GM18511 (cell line): ENCODE measurements around the gene RAB17.

Source experiments
- ATAC-seq: cut with Tn5 transposase; IDR thresholded peaks from one replicate; pipeline ENCODE4 v1.9.1; 2021; ENCODE audit warnings: mild to moderate bottlenecking, moderate library complexity; ENCODE audit not compliant: unreplicated experiment

The RAB17 gene, protein sequence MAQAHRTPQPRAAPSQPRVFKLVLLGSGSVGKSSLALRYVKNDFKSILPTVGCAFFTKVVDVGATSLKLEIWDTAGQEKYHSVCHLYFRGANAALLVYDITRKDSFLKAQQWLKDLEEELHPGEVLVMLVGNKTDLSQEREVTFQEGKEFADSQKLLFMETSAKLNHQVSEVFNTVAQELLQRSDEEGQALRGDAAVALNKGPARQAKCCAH

DNA sequence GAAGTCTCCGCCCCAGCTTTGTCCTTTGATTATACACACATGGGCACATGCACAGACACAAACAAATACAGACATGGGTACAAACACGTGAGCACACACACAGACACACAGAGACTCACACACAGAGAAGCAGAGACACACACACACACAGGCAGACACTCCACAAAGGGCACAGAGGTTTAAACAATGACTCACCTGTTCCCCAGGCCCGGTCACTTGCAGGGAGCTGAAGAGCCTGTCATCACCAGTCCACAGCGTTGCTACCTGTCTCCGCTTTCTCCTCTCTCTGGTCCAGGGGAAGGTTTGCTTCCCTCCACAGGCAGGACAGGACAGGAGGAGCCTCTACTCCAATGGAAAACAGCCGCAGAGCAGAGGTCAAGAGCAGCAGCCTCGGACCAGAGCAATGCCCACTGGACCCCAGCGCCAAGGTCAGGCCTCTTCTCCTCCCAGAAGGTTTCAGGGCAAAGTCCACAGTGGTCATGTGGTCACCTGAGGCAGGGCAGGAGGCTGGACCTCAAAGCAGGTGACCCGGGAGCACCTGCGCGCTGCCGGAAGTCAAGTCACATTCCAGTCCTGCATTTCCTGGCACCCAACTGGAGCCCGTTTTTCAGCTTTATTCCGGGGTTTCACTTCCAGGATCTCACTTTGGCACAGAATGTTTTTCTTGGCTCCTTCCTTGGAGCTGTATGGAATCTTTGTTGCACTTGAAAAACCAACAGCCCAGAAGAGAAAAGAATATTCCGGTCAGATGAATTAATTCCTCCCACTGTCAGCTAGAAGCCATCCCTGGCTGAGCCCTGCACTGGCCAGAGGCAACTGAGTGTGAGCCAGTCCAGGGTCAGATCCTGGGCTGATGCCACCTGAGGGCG is at the start of gene RAB17:
RAB17 (minus strand) TSS at position 463 of the 869 bp plus-strand sequence. CDS start 4,580 bp downstream, outside the sequence.
- no peak for ATAC-seq

DNA sequence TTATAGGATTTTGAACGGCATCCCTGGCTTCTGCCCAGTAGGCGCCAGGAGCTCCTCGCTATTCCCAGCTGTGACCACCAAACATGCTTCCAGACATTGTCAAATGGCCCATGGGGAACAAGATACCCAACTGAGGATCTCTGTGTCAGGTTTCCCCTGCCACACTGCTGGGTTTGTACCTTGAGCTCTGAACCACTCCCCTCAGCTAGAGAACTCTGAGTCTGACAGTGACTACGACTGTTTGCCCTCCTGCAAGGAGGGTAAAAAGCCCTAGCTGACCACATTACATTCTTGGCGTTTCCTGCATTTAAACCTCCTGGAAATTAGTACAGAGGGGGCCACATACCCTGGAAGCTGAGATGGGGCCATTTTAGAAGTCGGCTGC is 49.3 kb upstream of the RAB17 start:
- no peak for ATAC-seq

DNA sequence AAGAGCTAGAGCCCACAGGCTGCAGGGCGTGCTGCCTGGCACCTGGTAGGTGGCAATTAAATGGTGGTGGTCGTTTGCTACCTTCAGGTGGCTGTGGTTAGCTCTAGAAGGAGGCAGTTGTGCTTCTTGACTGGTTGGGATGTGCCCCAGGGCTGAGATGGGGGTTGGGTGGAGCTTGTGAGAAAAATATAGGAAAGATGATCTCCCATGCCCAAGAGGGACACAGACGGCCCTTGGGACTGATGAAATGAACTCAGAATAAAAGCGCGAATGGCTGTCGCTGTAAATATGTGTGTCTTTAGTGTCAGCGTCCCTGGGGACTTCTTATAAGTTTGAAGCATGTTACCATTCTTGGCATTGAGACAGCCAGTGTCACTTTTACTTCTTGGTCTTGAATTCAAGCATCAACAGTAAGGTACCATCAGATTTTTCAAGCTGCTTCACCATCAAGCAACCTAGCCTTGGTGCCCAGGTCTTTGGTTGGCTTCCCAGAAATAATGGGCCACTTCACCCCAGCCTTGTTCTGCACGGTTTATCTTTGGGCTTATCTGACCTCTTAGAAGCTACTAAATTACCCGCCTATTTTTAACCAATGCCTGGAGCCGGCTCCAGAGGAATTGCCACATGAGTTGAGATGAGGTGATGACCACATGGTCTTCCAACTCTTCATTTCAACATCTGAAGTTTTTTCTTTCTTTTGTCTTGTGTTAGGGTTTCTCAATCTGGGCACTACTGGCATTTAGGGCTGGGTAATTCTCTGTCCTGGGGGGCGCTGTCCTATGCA is 48.7 kb upstream of the RAB17 start:
- no peak for ATAC-seq

DNA sequence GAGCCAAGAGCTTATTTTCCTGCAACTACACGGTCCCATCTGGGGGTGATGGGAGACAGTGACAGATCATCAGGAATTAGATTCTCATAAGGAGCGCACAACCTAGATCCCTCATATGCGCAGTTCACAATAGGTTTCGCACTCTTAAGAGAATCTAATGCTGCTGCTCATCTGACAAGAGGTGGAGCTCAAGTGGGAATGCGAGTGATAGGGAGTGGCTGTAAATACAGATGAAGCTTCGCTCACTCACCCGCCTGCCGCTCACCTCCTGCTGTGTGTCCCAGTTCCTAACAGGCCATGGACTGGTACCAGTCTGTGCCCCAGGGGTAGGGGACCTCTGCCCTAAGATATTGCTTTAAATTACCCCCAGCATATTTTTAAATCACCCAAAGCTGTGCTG is 47.6 kb upstream of the RAB17 start:
- no peak for ATAC-seq

DNA sequence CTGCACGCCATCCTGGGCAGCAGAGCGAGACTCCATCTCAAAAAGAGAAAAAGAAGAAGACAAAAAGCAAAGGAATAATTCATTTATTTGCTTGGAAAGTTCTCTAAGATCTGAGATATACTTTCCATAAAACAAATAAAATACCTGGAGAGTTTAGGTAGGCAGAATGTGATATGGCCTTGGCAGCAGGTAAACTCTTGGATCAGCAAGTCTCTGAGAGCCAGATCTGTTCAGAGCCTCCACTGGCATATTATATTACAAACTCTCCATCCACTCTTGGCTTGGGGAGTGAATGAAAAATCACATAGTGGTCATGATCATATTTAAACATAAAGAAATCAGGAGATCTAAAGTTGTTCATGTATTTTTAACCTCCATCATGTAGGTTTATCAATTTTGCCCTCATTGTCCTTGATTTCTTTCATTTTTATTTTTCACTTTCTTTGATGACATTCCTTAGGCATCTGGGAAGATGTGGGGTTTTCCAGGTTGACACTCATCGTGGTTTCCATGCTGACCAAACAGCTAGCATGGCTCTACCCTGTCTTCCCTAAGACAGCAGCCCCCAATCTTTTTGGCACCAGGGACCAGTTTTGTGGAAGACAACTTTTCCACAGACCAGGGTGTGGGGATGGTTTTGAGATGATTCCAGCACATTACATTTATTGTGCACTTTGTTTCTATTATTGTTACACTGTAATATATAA is 47.0 kb upstream of the RAB17 start:
- ATAC-seq = no peak

DNA sequence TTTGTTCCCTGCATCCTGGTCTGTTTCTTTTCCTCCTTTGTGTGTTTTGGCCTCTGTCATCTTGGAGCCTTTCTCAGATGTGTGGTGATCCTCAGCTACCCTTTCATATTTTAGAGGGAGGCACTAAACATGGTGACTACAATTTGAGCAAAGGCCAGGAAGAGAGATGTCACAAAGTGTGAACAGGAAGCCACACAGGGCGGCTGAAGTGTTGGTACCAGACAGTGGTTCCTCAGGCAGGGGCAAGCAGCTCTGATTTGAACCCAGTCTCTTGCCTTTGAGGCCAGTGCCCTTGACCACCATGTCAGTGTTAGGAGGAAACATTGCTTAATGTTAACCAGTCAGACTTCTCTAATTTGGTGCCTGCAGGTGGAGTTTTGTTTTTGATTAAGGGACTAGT is 46.0 kb upstream of the RAB17 start:
- ATAC-seq = no peak

DNA sequence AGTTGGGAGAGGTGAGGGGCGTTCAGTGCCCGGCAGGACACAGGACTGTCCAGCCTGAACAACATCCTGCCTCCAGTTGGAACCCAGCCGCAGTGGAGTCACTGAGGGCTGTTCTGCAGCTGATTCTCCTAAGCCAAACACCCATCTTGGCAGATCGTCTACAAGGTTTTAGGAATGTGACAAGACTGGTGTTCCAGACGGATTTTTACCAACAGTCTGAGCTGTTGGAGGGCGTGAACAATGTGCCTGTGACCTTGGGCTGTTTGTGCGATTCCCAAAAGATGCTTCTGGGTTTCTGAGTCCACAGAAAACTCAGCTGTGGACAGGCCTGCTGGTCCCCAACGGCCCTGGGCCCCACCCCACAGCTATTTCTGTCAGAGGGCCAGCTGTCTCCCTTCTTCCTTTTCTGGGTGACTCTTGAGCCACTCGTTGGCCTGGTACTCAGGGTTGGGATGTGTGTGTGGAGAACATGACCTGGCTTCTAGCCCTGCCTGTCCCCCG is 42.6 kb upstream of the RAB17 start:
- no peak for ATAC-seq

DNA sequence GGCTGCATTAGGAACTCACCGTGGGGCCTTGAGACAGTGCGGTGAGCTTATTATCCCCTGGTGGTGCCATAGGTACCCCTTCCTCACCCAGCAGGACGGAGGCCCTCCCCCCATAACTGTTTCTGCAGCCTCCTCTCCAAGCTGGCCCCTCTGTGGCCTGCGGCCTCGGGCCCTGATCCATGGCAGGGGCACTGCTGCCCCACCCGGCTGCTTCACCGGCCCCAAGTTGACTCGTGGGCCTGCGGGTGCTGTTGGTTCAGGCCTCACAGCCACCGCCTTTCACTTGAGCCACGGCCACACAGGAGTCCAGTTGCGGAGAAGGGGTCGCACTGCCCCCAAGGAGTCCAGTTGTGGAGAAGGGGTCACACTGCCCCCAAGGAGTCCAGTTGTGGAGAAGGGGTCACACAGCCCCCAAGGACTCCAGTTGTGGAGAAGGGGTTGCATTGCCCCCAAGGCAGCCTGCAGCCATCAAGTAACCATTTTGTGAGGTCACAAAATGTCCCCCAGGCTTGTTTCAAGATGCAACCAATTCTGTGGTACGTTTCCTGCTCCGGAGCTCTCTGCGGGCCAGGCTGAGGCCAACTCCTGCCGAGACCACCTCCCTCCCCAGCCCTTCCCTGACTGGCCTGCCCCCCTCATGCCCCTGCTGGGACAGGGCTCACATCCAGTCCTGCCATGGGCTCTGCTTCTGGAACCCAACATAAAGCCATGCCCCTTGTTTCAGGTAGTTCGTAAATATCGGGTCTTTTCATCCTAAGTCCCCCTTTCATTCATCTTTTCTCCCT is 41.5 kb upstream of the RAB17 start:
- ATAC-seq = no peak

DNA sequence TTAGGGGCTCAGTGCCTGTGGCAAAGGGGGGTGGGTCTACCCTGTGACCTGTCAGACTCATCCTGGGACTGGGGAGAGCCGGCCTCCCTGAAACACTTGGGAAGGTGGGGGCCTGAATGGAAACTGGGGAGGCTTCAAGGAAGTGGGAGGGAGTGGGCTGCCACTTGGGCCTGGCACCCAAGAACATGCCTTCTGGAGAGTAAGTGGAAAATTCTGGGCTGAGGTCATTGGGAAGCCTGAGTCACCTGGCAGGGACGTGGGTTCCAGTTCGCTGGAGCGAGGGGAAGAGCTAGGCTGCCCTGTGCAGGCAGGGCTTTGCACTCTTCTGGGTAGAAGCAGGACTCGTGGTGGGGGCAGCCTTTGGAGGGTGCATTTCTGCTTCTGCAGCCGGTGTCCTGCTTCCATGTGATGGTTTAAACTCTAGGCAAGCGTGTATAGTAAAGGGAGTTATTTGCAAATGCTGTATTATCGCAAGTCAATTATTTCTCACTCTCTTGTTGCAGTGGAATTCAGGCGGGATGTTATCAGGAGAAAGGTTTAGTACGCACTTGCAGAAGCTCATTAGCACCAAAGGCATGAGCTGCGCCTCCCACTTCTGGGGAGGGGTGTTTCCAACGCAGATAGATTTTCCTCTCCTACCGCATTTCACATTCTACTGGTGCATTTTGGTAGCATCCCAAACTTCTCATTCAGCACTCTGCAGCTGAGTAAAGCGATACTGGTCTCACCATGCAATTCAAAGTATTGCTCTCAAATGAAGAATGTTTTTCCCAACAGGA is 40.7 kb upstream of the RAB17 start:
- no peak for ATAC-seq

DNA sequence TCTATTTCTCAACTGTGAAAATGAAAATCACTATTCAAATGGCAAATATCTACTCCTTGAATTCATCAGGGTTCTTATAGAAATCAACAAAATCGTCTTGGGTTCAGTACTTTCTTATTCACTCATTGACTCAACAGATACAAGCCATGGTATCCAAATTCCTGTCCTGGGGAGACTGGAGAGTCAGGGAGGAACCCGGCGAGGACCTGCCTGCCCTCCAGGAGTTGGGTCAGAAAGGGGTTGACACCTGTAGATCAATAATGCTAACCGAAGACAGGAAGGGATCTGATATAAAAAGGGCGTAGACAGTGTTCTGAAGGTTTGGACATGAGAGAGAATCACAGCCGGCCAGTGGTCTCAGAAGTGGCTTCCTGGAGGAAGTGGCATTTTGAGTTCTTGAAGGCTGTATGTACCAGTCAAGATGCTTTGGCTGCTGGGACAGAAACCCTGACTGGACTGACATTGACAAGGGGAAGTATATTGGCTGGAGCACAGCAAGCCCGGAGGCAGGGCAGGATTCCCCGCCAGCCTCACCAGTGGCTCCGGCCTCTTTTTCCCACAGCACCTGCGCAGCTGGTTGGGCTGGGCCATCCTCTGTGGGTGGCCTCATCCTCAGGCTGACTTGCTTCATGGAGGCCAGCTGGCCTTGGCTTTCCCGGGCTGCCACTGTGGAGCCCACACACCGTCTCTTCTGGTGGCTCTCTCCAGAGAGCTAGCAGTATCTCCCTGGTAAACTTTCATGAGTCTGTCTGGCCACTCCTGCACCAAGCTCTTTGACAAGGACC is 39.9 kb upstream of the RAB17 start:
- ATAC-seq = no peak

DNA sequence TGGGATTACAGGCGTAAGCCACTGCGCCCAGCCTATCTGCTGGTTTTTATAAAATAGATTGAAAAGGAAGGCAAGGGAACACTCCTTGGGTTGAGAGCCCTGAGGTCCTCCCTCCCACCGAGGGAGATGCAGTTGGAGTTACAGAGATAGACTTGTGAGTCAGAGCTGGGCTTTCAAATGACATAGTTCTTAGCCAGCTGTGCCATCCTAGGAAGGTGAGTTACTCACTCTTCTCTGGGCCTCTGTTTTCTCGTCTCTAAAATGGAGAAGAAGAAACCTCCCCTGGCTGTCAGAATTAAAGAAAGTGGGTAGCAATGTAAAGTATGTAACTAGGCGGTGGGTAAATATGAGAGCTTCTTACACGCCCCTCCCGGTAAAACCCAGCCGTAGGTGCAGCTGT is 39.2 kb upstream of the RAB17 start:
- ATAC-seq = no peak

DNA sequence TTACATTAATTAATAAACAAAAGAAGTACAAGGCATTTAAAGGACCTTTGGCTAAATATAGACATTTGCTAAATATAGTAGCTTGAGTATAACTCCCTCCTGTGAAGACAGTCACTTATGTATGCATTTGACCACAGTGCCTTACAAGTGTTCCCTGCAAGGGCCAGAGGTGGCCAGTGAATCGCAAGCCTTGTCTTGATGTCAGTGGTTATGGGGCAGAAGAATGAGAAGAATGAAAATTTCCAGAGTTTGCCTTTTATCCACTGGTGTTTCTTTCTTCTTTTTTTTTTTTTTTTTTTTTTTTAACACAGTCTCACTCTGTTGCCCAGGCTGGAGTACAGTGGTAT is 38.6 kb upstream of the RAB17 start:
- no peak for ATAC-seq

DNA sequence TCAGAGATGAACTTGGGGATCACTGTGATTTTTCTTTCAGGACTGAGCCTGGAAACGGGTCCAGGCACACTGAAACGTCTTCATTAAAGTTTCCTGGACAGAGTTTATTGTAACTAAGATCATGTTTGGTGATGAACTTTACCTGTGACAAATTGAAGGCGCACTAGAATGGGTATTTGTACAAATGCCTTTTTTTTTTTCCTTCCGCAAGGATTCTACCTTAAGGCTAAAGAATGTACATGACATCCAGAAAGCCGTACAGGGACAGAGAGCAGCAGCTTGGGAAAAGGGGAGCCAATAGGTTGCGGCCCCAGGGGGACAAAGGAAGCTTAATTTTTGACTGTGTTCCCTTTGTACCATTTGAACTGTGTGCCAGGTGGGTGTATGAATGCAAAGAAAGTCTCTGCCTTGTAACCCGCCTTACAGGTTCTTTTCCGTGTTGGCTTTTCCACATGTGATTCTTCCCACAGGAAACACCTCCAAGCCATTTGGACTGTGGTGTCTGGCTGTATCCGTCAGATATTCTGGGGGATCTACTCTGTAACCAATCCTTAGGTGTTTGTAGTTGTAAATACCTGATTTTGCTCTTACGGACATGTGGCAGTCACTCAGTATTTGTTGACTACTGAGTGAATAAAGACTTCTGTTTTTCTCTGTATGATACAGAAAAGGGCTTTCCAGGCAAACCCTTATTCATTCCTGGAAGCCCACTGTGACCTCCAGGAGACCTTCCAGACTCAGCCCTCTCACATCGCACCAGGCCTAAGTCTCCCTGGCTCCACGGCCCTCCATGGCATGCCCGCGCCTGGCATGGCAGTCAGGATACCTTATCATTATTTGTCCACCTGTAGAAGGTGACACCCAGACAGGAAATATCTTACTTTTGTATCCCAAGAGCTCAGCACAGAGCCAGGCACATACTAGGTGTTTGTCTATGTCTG is 38.0 kb upstream of the RAB17 start:
- no peak for ATAC-seq

DNA sequence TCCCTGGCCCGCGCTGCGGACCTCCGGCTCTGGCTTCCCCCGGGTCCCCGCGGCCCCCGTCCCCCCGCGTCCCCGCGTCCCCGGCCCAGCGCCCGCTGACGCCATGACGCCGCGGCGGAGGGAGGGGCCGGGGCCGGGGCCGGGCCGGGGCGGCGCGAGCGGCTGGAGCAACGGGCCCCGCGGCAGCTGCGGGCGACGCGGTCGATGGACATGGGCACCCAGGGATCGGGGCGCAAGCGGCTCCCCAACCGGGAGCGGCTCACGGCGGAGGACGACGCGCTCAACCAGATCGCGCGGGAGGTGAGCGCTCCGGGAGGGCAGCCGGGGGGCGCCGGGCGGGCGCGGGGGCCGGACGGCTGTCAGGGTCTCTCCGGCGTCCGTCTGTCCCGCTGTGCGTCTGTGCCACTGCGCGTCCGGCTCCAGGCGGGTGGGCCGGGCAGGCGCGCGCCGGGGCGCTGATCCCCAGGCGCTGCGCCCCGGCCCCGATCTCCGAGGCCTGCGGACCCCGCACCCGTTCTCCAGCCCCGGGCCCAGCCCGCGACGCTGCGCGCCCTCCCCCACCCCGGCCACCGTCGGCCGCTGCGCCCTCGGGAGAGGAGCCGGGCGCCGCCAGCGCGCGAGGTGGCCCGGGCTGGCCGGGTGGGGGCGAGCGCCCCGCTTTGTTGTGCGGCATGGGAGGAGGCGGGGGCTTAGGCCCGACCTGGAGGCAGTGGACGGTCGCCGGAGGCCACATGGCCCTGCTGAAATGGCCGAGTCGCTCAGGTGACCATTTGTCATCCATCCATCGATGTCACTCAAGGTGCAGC is 37.1 kb upstream of the RAB17 start, which contains the start of gene LRRFIP1:
LRRFIP1 (plus strand) TSS at position 147 of the 806 bp plus-strand sequence; CDS start at position 205, 58 bp downstream.
- no peak for ATAC-seq

DNA sequence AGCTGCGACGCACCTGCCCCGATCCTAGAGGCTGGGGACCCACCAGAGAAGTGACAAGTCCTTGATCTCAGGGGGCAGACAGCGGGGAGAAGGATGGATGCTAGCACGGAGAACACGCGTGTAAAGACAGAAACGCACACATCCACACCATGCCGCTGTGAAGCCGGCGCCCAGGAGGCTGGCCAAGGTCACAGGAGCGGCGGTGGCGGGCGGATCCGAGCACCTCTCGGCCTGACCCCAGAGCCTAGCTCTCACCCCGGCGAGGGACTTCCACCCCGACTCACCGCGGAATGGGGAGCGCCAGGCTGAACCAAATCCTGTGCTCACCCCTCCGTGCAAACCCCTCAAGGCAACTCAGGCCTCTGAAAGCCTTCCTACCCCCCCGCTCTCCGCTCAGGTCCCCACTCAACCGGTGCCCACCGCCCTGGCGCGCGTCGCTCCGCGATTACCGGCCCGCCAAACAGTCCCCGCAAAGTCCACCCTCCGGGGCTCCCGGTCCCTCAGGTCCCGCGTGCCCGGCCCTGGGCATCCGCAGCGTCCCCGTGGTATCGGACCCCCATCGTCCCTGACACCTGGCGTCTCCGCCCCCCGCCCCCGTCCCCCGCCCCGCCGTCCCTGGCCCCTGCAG is 36.4 kb upstream of the RAB17 start:
- ATAC-seq = no peak

DNA sequence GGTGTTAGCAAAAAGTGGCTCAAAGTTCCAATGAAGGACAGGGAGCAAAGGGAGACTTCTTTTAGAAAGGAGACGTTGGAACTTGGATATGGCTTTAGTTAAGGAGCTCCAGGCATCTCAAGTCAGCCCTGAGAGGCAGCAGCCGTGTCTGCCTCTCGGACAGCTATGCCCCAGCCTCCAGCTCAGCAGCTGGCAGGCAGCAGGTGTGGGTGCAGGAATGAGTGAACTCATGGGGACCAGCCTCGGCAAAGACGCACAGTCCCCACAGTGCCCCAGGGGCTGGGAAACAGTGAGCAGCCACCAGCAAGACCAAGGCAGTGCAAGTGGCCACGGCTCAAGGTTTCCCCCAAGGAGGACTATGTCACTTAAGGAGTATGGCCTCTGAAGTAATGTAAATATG is 35.2 kb upstream of the RAB17 start:
- no peak for ATAC-seq
